HG02970 (cell line): ENCODE measurements around the gene PRDM16.

Source experiments
- ATAC-seq: cut with Tn5 transposase; IDR thresholded peaks from one replicate; pipeline ENCODE4 v1.9.1; 2021; ENCODE audit warnings: mild to moderate bottlenecking, moderate library complexity, moderate number of reproducible peaks; ENCODE audit not compliant: unreplicated experiment, low FRiP score

PRDM16 gene

GRCh38 chr1:3068564-3069431 is at the start of gene PRDM16:
PRDM16 (plus strand) TSS chr1:3069203; CDS start chr1:3069260, 57 bp downstream.
- no peak for ATAC-seq

GRCh38 chr1:3019516-3020051 is 49.4 kb upstream of the PRDM16 start:
- no peak for ATAC-seq

- no peak for ATAC-seq
Observed at GRCh38 chr1:3020263-3020909, 48.6 kb upstream of the PRDM16 start.

- no peak for ATAC-seq
Observed at GRCh38 chr1:3021233-3021671, 47.8 kb upstream of the PRDM16 start, which contains the start of gene ACTRT2. ACTRT2 (plus strand) TSS chr1:3021467; CDS start chr1:3021687, 220 bp downstream.

GRCh38 chr1:3021801-3022401 is 47.1 kb upstream of the PRDM16 start:
- no peak for ATAC-seq

GRCh38 chr1:3022511-3022973 is 46.5 kb upstream of the PRDM16 start:
- no peak for ATAC-seq

- ATAC-seq = no peak
Observed at GRCh38 chr1:3022976-3023375, 46.0 kb upstream of the PRDM16 start.

GRCh38 chr1:3024019-3024418 is 45.0 kb upstream of the PRDM16 start:
- ATAC-seq = no peak

- ATAC-seq = no peak
Observed at GRCh38 chr1:3024588-3024987, 44.4 kb upstream of the PRDM16 start.

GRCh38 chr1:3026124-3026523 is 42.9 kb upstream of the PRDM16 start:
- ATAC-seq = no peak

GRCh38 chr1:3026581-3027391 is 42.2 kb upstream of the PRDM16 start:
- ATAC-seq = no peak

GRCh38 chr1:3027611-3028371 is 41.2 kb upstream of the PRDM16 start:
- no peak for ATAC-seq

- ATAC-seq = no peak
Observed at GRCh38 chr1:3028531-3029282, 40.3 kb upstream of the PRDM16 start.

GRCh38 chr1:3029481-3029961 is 39.5 kb upstream of the PRDM16 start:
- no peak for ATAC-seq

- no peak for ATAC-seq
Observed at GRCh38 chr1:3029991-3030662, 38.9 kb upstream of the PRDM16 start.

- ATAC-seq = no peak
Observed at GRCh38 chr1:3030663-3031381, 38.2 kb upstream of the PRDM16 start.
